Fibroblast of skin of scalp (primary cell): ENCODE data around the gene MRPL48. TPM values are rescaled to one million over a fixed set of nuclear protein-coding genes. Genes with fewer than 3 reads are reported as not detected.
"Not testable (repeated sequence)": the region's sequence is repeated elsewhere in the genome, so short reads cannot be mapped to it uniquely, and the experiment has no call there.

ENCODE experiments used
- DNase-seq: peaks from one replicate; pipeline ENCODE4 v3.0.0-alpha.2; 2013
- polyA plus RNA-seq, 2 experiments: library from polyadenylated mRNA; unstranded; fragments of 120-200 nt; gene quantifications; one replicate each; pipeline ENCODE4 v1.2.1, GENCODE V29; 2013; ENCODE audit not compliant: insufficient read length in 2 of 2

The MRPL48 gene
- 38.8 TPM for polyA plus RNA-seq (2013, experiment 1 of 2; ENCODE audit: insufficient read length)
- 40.4 TPM for polyA plus RNA-seq (2013, experiment 2 of 2; ENCODE audit: insufficient read length)

- peak; percentile 95 for DNase-seq
Observed at GRCh38 chr11:73787643-73788558, at the start of gene MRPL48. Gene MRPL48 (plus strand): TSS chr11:73787874. CDS start chr11:73787972, 98 bp downstream.

- no peak for DNase-seq
Observed at GRCh38 chr11:73743045-73743444, 44.6 kb upstream of the MRPL48 start.

GRCh38 chr11:73746701-73747100 is 41.0 kb upstream of the MRPL48 start:
- no peak for DNase-seq

- DNase-seq: no peak
Observed at GRCh38 chr11:73747762-73748161, 39.9 kb upstream of the MRPL48 start.

- no peak for DNase-seq
Observed at GRCh38 chr11:73748300-73748699, 39.4 kb upstream of the MRPL48 start.

GRCh38 chr11:73749118-73749517 is 38.6 kb upstream of the MRPL48 start:
- DNase-seq: no peak

- no peak for DNase-seq
Observed at GRCh38 chr11:73750228-73750627, 37.4 kb upstream of the MRPL48 start.

GRCh38 chr11:73750862-73751261 is 36.8 kb upstream of the MRPL48 start:
- DNase-seq: not testable (repeated sequence)

GRCh38 chr11:73752216-73752867 is 35.3 kb upstream of the MRPL48 start:
- no peak for DNase-seq

GRCh38 chr11:73752903-73753302 is 34.8 kb upstream of the MRPL48 start:
- DNase-seq: no peak

- no peak for DNase-seq
Observed at GRCh38 chr11:73753938-73754337, 33.7 kb upstream of the MRPL48 start.

GRCh38 chr11:73755670-73756069 is 32.0 kb upstream of the MRPL48 start:
- no peak for DNase-seq

GRCh38 chr11:73757598-73757997 is 30.1 kb upstream of the MRPL48 start:
- no peak for DNase-seq

- no peak for DNase-seq
Observed at GRCh38 chr11:73758451-73758850, 29.2 kb upstream of the MRPL48 start.

- peak; percentile 38 for DNase-seq
Observed at GRCh38 chr11:73759610-73760134, 28.0 kb upstream of the MRPL48 start.

GRCh38 chr11:73760135-73760678 is 27.5 kb upstream of the MRPL48 start:
- DNase-seq: peak; percentile 20

- peak; percentile 100 for DNase-seq
Observed at GRCh38 chr11:73760679-73761402, 26.8 kb upstream of the MRPL48 start, which contains the start of gene RAB6A. Gene RAB6A (minus strand): TSS chr11:73761074. CDS start chr11:73760635, 439 bp downstream.

- no peak for DNase-seq
Observed at GRCh38 chr11:73761403-73761945, 26.2 kb upstream of the MRPL48 start.

GRCh38 chr11:73762732-73763131 is 24.9 kb upstream of the MRPL48 start:
- no peak for DNase-seq

- DNase-seq: no peak
Observed at GRCh38 chr11:73766763-73767162, 20.9 kb upstream of the MRPL48 start.

GRCh38 chr11:73770811-73771210 is 16.9 kb upstream of the MRPL48 start:
- DNase-seq: not testable (repeated sequence)
